GM21723 (cell line): Measurements from ENCODE around the gene PKDREJ.

Experiments used
- ATAC-seq: cut with Tn5 transposase; IDR thresholded peaks from one replicate; pipeline ENCODE4 v1.9.1; 2021; ENCODE audit warnings: mild to moderate bottlenecking, moderate library complexity; ENCODE audit not compliant: unreplicated experiment

The PKDREJ gene

DNA sequence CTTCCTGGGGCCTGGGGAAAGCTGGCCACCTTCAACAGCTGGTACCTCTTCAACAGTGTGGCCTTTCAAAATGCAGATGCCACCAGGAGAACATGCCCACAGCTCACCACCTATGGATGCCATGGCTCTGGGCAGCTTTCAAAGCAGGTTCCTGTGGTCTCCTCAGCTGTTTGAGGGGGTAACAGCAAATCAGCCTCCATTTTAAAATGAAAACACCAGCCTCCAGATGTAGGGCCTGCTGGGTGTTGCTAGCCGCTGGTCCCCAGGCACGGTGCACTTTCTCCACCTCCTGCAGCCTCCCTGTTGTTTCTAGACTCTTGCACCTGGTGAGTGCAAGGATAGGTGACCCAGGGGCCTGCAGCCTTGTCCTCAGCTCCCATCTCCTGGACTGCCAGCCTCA lies 23.1 kb downstream of the PKDREJ start:
- ATAC-seq, result no peak

GRCh38 chr22:46239261-46240048 lies 23.7 kb downstream of the PKDREJ start:
- no peak for ATAC-seq

GRCh38 chr22:46238541-46238940 lies 24.6 kb downstream of the PKDREJ start:
- no peak for ATAC-seq

DNA sequence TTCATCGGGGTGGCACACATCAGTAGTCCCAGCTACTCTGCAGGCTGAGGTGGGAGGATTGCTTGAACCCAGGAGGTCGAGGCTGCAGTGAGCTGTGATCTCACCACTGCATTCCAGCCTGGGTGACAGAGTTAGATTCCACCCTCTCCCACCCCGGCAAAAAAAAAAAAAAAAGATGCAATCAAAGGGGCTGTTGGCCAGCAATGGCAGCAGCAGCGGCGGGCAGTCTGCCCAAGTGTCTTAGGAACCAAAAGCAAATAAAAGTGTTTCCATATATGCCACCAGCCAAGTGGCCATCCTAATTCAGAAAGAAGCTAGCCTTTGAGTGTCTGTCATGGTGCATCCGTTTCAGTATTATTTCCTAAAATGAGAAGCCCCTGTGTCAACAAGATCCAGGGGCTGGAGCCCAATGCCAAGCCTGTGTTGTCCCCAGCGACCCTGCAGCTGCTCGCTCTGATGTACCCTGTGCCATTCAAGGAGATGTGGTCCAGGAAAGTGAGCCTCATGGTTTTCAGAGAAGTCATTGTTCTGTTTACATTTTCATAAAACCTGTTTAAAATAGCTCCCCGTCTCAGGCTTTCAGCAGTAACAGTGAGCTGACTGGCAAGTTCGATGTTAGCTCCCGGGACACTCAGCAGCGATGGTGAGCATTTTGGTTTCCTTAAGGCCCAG lies 25.6 kb downstream of the PKDREJ start:
- ATAC-seq, result no peak

DNA sequence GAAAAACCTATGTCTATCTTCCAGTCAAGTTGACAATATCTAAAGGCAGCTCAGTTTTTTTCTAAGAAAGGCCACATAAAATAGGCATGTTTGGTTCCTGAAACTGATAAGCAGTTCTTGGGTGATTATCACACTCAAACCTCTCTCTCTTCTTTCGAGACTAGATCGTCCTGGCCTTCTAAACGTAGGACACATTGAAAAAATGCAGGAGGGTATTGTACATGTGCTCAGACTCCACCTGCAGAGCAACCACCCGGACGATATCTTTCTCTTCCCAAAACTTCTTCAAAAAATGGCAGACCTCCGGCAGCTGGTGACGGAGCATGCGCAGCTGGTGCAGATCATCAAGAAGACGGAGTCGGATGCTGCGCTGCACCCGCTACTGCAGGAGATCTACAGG lies 28.2 kb downstream of the PKDREJ start:
- ATAC-seq, result no peak

GRCh38 chr22:46233231-46233630 lies 29.9 kb downstream of the PKDREJ start:
- no peak for ATAC-seq

GRCh38 chr22:46230262-46230901 lies 32.8 kb downstream of the PKDREJ start:
- ATAC-seq, result no peak

DNA sequence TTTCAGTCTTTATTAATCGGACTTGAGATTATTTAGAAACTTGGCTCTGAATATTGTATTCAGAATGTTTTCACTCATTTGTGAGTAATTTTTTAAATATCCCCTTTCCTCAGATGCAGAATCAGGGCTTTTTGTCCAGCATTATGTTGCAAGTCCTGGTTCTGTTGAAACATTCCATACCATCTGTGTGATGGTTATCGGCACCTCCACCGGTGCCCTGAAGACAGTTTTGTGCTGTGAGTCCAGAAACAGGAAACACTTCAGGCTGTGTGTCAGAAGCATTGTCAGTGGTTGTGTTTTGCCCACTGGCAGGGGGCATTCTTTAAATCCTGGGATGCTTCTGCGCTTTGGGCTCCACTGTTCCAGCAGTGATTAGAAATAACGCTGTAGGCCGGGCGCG lies 33.4 kb downstream of the PKDREJ start:
- ATAC-seq, result no peak

DNA sequence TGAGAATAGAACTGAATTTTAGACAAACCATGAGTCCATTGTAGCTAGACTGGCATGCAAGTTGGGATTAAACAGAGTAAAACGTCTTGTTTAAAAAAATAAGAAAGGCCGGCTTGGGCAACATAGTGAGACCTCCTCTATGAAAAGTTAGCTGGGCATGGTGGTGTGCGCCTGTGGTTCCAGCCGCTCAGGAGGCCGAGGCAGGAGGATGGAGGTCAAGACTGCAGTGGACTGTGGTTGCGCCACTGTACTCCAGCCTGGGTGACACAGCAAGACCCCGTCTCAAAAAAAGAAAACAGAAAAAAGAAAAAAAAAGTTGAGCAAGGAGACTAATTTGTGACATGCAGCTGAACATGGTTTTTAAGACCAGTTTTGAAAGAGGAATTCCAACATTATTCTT lies 36.6 kb downstream of the PKDREJ start:
- ATAC-seq, result no peak

DNA sequence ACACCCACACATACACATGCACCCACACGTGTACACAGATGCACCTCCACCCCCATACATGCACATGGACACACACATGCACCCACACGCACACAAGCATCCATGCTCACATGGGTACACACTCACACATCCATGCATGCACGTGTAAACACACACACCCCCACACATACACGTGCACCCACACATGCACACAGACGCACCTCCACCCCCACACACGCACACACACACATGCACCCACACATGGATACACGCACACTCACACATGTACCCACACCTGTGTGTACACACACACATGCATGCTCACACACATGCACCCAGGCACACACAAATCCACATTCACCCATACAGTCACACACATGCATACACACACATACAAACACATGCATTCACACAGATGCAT lies 37.5 kb downstream of the PKDREJ start:
- no peak for ATAC-seq

GRCh38 chr22:46224898-46225290 lies 38.2 kb downstream of the PKDREJ start:
- no peak for ATAC-seq

GRCh38 chr22:46224044-46224897 lies 38.9 kb downstream of the PKDREJ start:
- no peak for ATAC-seq

GRCh38 chr22:46220921-46221320 lies 42.2 kb downstream of the PKDREJ start:
- no peak for ATAC-seq

DNA sequence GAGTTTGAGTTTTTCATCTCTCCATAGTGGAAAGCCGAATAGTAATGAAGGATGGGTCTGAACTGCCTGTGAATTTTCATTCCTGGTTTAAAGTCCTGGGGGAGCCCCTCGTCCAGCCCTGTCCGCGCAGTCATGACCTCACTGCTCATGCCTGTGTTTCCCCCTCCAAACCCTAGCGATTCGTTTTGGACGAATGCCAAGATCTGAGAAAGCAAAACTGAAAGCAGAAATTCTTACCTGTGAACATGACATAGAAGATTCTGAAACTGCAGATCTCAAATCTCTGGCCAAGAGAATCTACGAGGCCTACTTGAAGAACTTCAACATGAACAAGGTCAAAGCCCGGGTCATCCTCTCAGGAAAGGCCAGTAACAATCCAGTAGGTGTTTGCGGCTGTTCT lies 43.5 kb downstream of the PKDREJ start:
- ATAC-seq, result no peak

DNA sequence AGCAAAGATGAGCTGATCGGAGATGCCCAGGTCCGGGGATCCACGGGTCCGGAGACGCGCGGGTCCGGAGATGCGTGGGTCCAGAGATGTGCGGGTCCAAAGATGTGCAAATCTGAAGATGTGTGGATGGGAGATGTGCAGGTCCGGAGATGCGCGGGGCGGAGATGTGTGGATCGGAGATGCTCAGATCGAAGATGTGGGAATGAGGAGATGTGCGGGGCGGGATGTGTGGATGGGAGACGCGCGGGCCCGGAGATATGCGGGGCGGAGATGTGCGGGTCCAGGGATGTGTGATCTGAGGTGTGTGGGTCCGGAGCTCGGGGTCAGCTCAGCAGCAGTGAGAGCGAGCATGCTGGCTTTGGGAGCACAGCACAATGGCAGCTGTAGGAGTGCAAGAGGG lies 48.5 kb downstream of the PKDREJ start:
- no peak for ATAC-seq

GRCh38 chr22:46214149-46214548 lies 49.0 kb downstream of the PKDREJ start:
- ATAC-seq, result no peak

- no peak for ATAC-seq
These were observed 50.1 kb downstream of the PKDREJ start for GRCh38 chr22:46213052-46213451.

DNA sequence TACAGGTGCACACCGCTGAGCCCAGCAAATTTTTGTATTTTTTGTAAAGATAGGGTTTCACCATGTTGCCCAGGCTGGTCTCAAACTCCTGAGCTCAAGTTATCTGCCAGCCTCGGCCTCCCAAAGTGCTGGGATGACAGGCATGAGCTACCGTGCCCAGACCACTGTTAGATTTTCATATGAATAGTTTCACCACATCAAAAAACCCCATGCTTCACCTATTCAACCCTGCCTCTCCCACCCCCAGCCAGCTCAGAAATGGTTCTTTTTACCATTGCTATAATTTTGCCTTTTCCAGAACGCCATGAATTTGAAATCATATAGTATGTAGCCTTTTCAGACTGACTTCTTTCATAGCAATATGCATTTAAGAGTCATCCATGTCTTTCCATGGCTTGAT lies 50.9 kb downstream of the PKDREJ start:
- ATAC-seq, result no peak

- ATAC-seq, result no peak
These were observed 53.9 kb downstream of the PKDREJ start for GRCh38 chr22:46209262-46209661.
